Liver (tissue), 9 donors: ENCODE results near the gene GPI. TPM values are rescaled to one million over a fixed set of nuclear protein-coding genes. Genes with fewer than 3 reads are reported as not detected.

Experiments
- DNase-seq: peaks from one replicate; pipeline ENCODE4 v3.0.0-alpha.2; 2017; ENCODE audit warnings: low spot score
- H3K27ac ChIP-seq, 2 donors: one replicate each; pipeline ENCODE4 v1.7.0; 2013; ENCODE audit warnings: inconsistent platforms in 2 of 2, low read length in 2 of 2, control low read depth in 1 of 2, low read depth in 1 of 2, mild to moderate bottlenecking in 1 of 2
- H3K27me3 ChIP-seq, 4 donors: one replicate each; pipeline versions ENCODE4 v1.6.1 to v1.7.0; 2013; ENCODE audit warnings: low read length in 3 of 4, inconsistent platforms in 1 of 4, mild to moderate bottlenecking in 1 of 4, moderate library complexity in 1 of 4; ENCODE audit not compliant: control insufficient read depth in 4 of 4, insufficient read depth in 4 of 4
- H3K36me3 ChIP-seq, 4 donors: one replicate each; pipeline versions ENCODE4 v1.6.1 to v1.7.0; 2013; ENCODE audit warnings: low read length in 3 of 4, mild to moderate bottlenecking in 3 of 4, low read depth in 1 of 4, moderate library complexity in 1 of 4; ENCODE audit not compliant: control insufficient read depth in 4 of 4, insufficient read depth in 3 of 4
- H3K4me1 ChIP-seq, 4 donors: one replicate each; pipeline versions ENCODE4 v1.6.1 to v1.7.0; 2013; ENCODE audit warnings: low read length in 3 of 4, mild to moderate bottlenecking in 3 of 4, moderate library complexity in 1 of 4; ENCODE audit not compliant: control insufficient read depth in 4 of 4, insufficient read depth in 4 of 4
- H3K4me3 ChIP-seq, 3 donors: one replicate each; pipeline versions ENCODE4 v1.6.1 to v1.7.0; 2013; ENCODE audit warnings: low read length in 3 of 3, control low read depth in 1 of 3, low read depth in 1 of 3, mild to moderate bottlenecking in 1 of 3
- H3K9ac ChIP-seq, 2 donors: one replicate each; pipeline ENCODE4 v1.7.0; 2013; ENCODE audit warnings: low read length in 2 of 2, mild to moderate bottlenecking in 2 of 2, moderate library complexity in 2 of 2, control low read depth in 1 of 2, low read depth in 1 of 2
- H3K9me3 ChIP-seq, 4 donors: one replicate each; pipeline versions ENCODE4 v1.6.1 to v1.7.0; 2013; ENCODE audit warnings: low read length in 3 of 4; ENCODE audit not compliant: control insufficient read depth in 4 of 4
- EGR1 ChIP-seq, 2 donors: IDR thresholded peaks; 2 replicates each; pipeline ENCODE4 v1.6.1; 2016 to 2018; ENCODE audit warnings: antibody characterized with exemption in 2 of 2, low read depth in 2 of 2
- FOXA1 ChIP-seq: IDR thresholded peaks from 2 replicates; pipeline ENCODE4 v1.6.1; 2016; ENCODE audit warnings: antibody characterized with exemption
- FOXA2 ChIP-seq: IDR thresholded peaks from 2 replicates; pipeline ENCODE4 v1.6.1; 2016; ENCODE audit warnings: antibody characterized with exemption
- GABPA ChIP-seq, 2 donors: IDR thresholded peaks in 1 of 2; conservative IDR thresholded peaks in 1 of 2; 2 replicates each; pipeline ENCODE4 v1.6.1; 2016; ENCODE audit warnings: antibody characterized with exemption in 2 of 2, mild to moderate bottlenecking in 1 of 2, moderate library complexity in 1 of 2
- HNF4A ChIP-seq, 2 donors: conservative IDR thresholded peaks; 2 replicates each; pipeline ENCODE4 v1.6.1; 2016; ENCODE audit warnings: antibody characterized with exemption in 2 of 2, mild to moderate bottlenecking in 2 of 2
- HNF4G ChIP-seq: IDR thresholded peaks from 2 replicates; pipeline ENCODE4 v1.6.1; 2016; ENCODE audit warnings: antibody characterized with exemption
- JUND ChIP-seq, 2 donors: IDR thresholded peaks; 2 replicates each; pipeline ENCODE4 v1.6.1; 2016; ENCODE audit warnings: antibody characterized with exemption in 2 of 2
- NR2F2 ChIP-seq: IDR thresholded peaks from 2 replicates; pipeline ENCODE4 v1.6.1; 2016; ENCODE audit warnings: antibody characterized with exemption
- RAD21 ChIP-seq, 2 donors: IDR thresholded peaks; 2 replicates each; pipeline ENCODE4 v1.6.1; 2016; ENCODE audit warnings: antibody characterized with exemption in 2 of 2, mild to moderate bottlenecking in 2 of 2
- RXRA ChIP-seq, 2 donors: IDR thresholded peaks; 2 replicates each; pipeline ENCODE4 v1.6.1; 2017 to 2018; ENCODE audit warnings: antibody characterized with exemption in 2 of 2, mild to moderate bottlenecking in 1 of 2
- SP1 ChIP-seq: IDR thresholded peaks from 2 replicates; pipeline ENCODE4 v1.6.1; 2018; ENCODE audit warnings: antibody characterized with exemption, mild to moderate bottlenecking
- TAF1 ChIP-seq: conservative IDR thresholded peaks from 2 replicates; pipeline ENCODE4 v1.6.1; 2016; ENCODE audit warnings: antibody characterized with exemption, mild to moderate bottlenecking
- YY1 ChIP-seq: IDR thresholded peaks from 2 replicates; pipeline ENCODE4 v1.6.1; 2016; ENCODE audit warnings: antibody characterized with exemption, mild to moderate bottlenecking
- ZBTB33 ChIP-seq: IDR thresholded peaks from 2 replicates; pipeline ENCODE4 v1.6.1; 2016; ENCODE audit warnings: antibody characterized with exemption
- WGBS: extraction: QIAGEN DNeasy Blood & Tissue Kit; methylation state at CpG from one replicate; pipeline ENCODE4 v1.1.7; 2013; 5-methylcytosine and 5-hydroxymethylcytosine counted together
- polyA plus RNA-seq, 2 donors: library from polyadenylated mRNA; stranded (reverse) in 1 of 2; unstranded in 1 of 2; fragments of 200-250 nt in 1 of 2; fragments of >200 nt in 1 of 2; fragmentation: Nextera tagmentation in 1 of 2; extraction: Ambion mirVana in 1 of 2; gene quantifications; one replicate each; pipeline versions ENCODE4 v1.2.1 to v1.2.3, GENCODE V29; 2013 to 2015
- total RNA-seq, 2 donors: library from RNA; depleted of rRNA; stranded (reverse); fragments of >200 nt; gene quantifications; one replicate each; pipeline ENCODE4 v1.2.3, GENCODE V29; 2014
- TF ChIP-seq, protein P1 (sequence below): IDR thresholded peaks from 2 replicates; pipeline ENCODE4 v1.6.1; 2016; ENCODE audit warnings: antibody characterized with exemption, mild to moderate bottlenecking
- TF ChIP-seq, protein P2 (sequence below): fragments of 150-350 bp; IDR thresholded peaks from 2 replicates; pipeline ENCODE4 v1.5.1; 2017; ENCODE audit warnings: improper control_type of control experiment, low read depth, low read length; ENCODE audit not compliant: missing input control
- TF ChIP-seq, protein P3 (sequence below): IDR thresholded peaks from 2 replicates; pipeline ENCODE4 v1.6.1; 2016; ENCODE audit warnings: antibody characterized with exemption
- TF ChIP-seq, protein P4 (sequence below): IDR thresholded peaks from 2 replicates; pipeline ENCODE4 v1.6.1; 2016; ENCODE audit warnings: antibody characterized with exemption
- donor health status: healthy.
- donor health status: healthy.
- donor health status: healthy.
- donor health status: healthy.
- donor health status: healthy.

The GPI gene
- total and polyA plus RNA-seq, 4 donors: 61.8 to 191 (median 158) TPM

- H3K4me1 ChIP-seq: no peaks in the 10 kb centered on the region
- TF ChIP-seq GABPA (IDR thresholded peaks at IDR 0.05 in 1 of 2, conservative IDR thresholded peaks at IDR 0.05 in 1 of 2) (no peak), ZBTB33 (no peak)
- peaks cover 2 to 21% (median 4%) of the 10 kb centered on the region in 4 donors for H3K36me3 ChIP-seq
- no peak overlapping the region for H3K4me3 ChIP-seq
- H3K27me3 ChIP-seq: no peaks in the 10 kb centered on the region
- H3K9ac ChIP-seq: no peak overlapping the region
- H3K9me3 ChIP-seq: no peaks in the 10 kb centered on the region
- H3K27ac ChIP-seq: no peak overlapping the region
- 98% methylated on average over 13 of the region's 13 CpGs for WGBS
- DNase-seq: no peak
These were observed 46.2 kb downstream of the GPI start for GRCh38 chr19:34411216-34411615.

- no peaks in the 10 kb centered on the region for H3K4me1 ChIP-seq
- TF ChIP-seq TAF1: no peak
- TF ChIP-seq RXRA (IDR thresholded peaks at IDR 0.05): no peak
- TF ChIP-seq FOXA2: no peak
- TF ChIP-seq HNF4G: no peak
- TF ChIP-seq SP1: no peak
- no peak for TF ChIP-seq JUND (IDR thresholded peaks at IDR 0.05)
- TF ChIP-seq, protein P1, sequence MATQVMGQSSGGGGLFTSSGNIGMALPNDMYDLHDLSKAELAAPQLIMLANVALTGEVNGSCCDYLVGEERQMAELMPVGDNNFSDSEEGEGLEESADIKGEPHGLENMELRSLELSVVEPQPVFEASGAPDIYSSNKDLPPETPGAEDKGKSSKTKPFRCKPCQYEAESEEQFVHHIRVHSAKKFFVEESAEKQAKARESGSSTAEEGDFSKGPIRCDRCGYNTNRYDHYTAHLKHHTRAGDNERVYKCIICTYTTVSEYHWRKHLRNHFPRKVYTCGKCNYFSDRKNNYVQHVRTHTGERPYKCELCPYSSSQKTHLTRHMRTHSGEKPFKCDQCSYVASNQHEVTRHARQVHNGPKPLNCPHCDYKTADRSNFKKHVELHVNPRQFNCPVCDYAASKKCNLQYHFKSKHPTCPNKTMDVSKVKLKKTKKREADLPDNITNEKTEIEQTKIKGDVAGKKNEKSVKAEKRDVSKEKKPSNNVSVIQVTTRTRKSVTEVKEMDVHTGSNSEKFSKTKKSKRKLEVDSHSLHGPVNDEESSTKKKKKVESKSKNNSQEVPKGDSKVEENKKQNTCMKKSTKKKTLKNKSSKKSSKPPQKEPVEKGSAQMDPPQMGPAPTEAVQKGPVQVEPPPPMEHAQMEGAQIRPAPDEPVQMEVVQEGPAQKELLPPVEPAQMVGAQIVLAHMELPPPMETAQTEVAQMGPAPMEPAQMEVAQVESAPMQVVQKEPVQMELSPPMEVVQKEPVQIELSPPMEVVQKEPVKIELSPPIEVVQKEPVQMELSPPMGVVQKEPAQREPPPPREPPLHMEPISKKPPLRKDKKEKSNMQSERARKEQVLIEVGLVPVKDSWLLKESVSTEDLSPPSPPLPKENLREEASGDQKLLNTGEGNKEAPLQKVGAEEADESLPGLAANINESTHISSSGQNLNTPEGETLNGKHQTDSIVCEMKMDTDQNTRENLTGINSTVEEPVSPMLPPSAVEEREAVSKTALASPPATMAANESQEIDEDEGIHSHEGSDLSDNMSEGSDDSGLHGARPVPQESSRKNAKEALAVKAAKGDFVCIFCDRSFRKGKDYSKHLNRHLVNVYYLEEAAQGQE: no peak
- no peak for TF ChIP-seq NR2F2
- no peak for TF ChIP-seq RAD21 (IDR thresholded peaks at IDR 0.05)
- TF ChIP-seq, protein P2, sequence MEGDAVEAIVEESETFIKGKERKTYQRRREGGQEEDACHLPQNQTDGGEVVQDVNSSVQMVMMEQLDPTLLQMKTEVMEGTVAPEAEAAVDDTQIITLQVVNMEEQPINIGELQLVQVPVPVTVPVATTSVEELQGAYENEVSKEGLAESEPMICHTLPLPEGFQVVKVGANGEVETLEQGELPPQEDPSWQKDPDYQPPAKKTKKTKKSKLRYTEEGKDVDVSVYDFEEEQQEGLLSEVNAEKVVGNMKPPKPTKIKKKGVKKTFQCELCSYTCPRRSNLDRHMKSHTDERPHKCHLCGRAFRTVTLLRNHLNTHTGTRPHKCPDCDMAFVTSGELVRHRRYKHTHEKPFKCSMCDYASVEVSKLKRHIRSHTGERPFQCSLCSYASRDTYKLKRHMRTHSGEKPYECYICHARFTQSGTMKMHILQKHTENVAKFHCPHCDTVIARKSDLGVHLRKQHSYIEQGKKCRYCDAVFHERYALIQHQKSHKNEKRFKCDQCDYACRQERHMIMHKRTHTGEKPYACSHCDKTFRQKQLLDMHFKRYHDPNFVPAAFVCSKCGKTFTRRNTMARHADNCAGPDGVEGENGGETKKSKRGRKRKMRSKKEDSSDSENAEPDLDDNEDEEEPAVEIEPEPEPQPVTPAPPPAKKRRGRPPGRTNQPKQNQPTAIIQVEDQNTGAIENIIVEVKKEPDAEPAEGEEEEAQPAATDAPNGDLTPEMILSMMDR: no peak
- TF ChIP-seq FOXA1: no peak
- TF ChIP-seq, protein P3, sequence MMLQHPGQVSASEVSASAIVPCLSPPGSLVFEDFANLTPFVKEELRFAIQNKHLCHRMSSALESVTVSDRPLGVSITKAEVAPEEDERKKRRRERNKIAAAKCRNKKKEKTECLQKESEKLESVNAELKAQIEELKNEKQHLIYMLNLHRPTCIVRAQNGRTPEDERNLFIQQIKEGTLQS: no peak
- no peak for TF ChIP-seq HNF4A (conservative IDR thresholded peaks at IDR 0.05)
- TF ChIP-seq, protein P4, sequence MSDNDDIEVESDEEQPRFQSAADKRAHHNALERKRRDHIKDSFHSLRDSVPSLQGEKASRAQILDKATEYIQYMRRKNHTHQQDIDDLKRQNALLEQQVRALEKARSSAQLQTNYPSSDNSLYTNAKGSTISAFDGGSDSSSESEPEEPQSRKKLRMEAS: no peak
- TF ChIP-seq YY1: no peak
- TF ChIP-seq ZBTB33: no peak
- TF ChIP-seq EGR1 (IDR thresholded peaks at IDR 0.05; ENCODE audit: low read depth in 2 of 2): no peak
- H3K27me3 ChIP-seq: no peaks in the 10 kb centered on the region
- H3K36me3 ChIP-seq: peaks cover 2 to 17% (median 5%) of the 10 kb centered on the region in 4 donors
- H3K4me3 ChIP-seq: no peak overlapping the region
- WGBS: 95% methylated on average over 7 of the region's 7 CpGs
- no peaks in the 10 kb centered on the region for H3K9me3 ChIP-seq
- no peak overlapping the region for H3K27ac ChIP-seq
- DNase-seq: no peak
- no peak overlapping the region for H3K9ac ChIP-seq
These were observed 51.1 kb downstream of the GPI start for GRCh38 chr19:34416021-34416545.
